Heart left ventricle (tissue), 13 donors: Measurements from ENCODE around the gene GALNT9.

ENCODE experiments used
- CTCF ChIP-seq, 12 donors: fragments of 200-600 bp; sonication (generic) in 4 of 12; IDR thresholded peaks; one replicate each; pipeline versions ENCODE4 v1.5.0 to v1.8.0; 2018 to 2022; ENCODE audit warnings: antibody characterized with exemption in 12 of 12, mild to moderate bottlenecking in 5 of 12
- POLR2A ChIP-seq, 2 donors: fragments of 450-650 bp; IDR thresholded peaks; one replicate each; pipeline ENCODE4 v1.6.1; 2017; ENCODE audit warnings: antibody characterized with exemption in 2 of 2, mild to moderate bottlenecking in 2 of 2, moderate library complexity in 2 of 2
- donor health status: ischemic (EF 13 %, LVEDD 7.1; RV severe dilation, severe dysfunction).
- donor health status: DM: no; HTN: yes; CAD: no.
- donor health status: DM: no; HTN: no; CAD: no.
- donor health status: ischemic (EF 25% LVEDD 6.9; RV normal size, moderate dysfunction).
- donor health status: ischemic (EF 25% LVEDD 5.7; RV mildly dilated, moderate dysfunction).
- donor health status: ischemic (EF 35%, LVEDD 5.7; RV mildly dilated, moderate dysfunction).
- donor health status: nonischemic (EF 11% LVEDD 7.7; RV severe dilation, severe dysfunction).
- donor health status: DM: yes; HTN: yes; CAD: no.
- donor health status: PGD.
- donor health status: ischemic (EF 29% LVEDD 5.4; RV normal size, mild dysfunction).
- donor health status: nonischemic (EF 23%, LVEDD 6.1; RV moderate dilation, normal function).

GRCh38 chr12:132315951-132316350 lies 13.4 kb downstream of the GALNT9 start:
- TF ChIP-seq POLR2A (IDR thresholded peaks at IDR 0.05) (no peak), CTCF (IDR thresholded peaks at IDR 0.05) (no peak)
